SIG-M5 treated with dmso at 0.1 percent for 504 hours (cell line): ENCODE results near the gene RASL10A.
"Not testable (repeated sequence)": the region's sequence is repeated elsewhere in the genome, so short reads cannot be mapped to it uniquely, and the experiment has no call there.

ENCODE experiments used
- DNase-seq: peaks from one replicate; lab custom pipeline; 2025; ENCODE audit not compliant: unreplicated experiment; lab: John Stamatoyannopoulos, UW

Gene RASL10A, protein sequence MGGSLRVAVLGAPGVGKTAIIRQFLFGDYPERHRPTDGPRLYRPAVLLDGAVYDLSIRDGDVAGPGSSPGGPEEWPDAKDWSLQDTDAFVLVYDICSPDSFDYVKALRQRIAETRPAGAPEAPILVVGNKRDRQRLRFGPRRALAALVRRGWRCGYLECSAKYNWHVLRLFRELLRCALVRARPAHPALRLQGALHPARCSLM

DNA sequence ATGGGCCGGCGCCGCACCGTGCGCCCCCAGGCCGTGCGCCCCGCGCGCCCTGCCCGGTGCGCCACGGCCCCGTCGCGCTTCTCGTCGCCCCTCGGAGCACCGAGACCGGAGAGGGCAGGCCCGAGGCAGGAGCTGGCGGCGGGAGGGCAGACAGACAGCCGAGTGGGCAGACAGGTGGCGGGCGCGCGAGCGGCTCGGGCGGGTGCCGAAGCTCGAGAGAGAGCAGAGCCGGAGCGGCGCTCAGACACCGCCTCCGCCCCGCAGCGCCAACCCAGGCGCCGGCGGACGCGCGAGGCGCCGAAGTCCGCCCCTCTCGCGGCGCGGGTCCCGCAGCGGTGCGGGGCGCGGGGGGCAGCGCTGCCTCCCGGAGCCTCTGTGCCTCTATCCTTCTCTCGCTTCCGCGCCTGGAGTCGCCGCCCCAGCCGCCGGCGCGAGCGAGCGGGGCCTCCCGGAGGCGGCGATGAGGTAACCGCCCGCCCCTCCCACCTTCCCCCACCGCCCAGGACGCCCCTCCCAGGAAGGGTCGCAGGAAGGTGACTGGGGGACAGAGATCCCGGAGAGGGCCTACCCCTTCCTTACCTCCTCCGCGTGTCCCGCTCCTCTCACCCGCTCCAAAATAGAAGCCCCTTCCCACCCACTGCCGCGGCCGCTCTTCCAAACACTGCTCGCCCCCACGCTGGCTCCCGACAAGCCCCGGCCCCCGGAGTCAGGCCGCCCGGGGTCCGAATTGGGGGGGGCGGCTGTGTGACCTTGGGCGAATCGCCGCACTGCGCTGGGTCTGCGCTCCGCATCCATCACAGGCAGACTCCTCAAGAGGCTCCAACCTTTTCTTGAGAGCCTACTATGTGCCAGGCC lies at the start of gene RASL10A:
RASL10A (minus strand) TSS at position 412 of the 855 bp plus-strand sequence. CDS start 451 bp downstream, outside the sequence.
- peak; percentile 29 for DNase-seq

DNA sequence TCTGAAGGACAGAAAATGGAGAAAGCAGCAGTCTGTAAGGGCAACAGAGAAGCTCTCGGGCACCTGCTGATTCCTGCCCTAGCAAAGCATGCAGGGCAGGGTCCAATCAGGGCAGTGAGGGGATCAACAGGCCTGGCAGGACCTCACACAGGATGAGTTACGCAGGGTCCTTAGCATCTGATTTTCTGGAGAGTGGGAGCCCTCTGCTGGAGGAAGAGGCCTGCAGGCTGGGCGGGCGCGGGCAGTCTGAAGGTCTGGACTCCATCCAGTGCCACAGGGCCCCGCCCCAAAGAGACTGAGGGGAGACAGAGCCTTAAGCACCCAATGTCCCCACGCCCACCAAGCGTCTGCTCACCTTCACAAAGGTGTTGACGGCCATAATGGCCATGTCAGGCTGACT lies 44.0 kb upstream of the RASL10A start:
- DNase-seq = no peak

DNA sequence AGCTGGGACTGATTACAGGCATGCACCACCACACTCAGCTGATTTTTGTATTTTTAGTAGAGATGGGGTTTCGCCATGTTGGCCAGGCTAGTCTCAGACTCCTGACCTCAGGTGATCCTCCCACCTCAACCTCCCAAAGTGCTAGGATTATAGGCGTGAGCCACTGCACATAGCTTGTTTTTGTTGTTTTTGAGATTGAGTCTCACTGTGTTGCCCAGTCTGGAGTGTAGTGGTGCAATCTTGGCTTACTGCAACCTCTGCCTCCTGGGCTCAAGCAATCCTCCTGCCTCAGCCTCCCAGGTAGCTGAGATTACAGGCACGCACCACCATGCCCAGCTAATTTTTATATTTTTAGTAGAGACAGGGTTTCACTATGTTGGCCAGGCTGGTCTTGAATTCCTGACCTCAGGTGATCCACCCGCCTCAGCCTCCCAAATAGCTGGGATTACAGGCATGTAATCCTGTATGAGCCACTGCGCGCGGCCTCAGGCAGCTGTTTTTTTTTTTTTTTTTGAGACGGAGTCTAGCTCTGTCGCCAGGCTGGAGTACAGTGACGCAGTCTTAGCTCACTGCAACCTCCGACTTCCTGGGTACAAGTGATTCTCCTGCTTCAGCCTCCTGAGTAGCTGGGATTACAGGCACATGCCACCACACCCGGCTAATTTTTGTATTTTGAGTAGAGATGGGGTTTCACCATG lies 41.8 kb upstream of the RASL10A start:
- not testable (repeated sequence) for DNase-seq

DNA sequence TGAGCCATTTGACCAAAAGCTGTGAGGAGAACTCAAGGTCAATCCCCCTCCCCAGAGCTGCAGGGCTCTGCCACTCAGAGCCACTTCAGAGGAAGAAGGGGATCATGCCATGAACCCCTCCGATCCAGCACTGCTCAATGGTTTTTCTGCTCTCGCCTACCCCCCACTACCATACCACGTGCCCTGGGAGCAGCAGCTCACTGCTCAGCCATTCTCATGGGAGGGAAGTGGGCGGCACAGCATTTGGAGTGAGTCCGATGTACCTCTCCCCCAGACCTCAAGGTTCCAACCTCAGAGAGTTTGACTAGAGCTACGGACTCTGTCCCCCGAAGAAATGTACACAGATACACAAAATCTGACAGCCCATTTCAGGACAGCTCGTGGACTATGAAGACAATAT lies 38.4 kb upstream of the RASL10A start:
- DNase-seq = no peak

DNA sequence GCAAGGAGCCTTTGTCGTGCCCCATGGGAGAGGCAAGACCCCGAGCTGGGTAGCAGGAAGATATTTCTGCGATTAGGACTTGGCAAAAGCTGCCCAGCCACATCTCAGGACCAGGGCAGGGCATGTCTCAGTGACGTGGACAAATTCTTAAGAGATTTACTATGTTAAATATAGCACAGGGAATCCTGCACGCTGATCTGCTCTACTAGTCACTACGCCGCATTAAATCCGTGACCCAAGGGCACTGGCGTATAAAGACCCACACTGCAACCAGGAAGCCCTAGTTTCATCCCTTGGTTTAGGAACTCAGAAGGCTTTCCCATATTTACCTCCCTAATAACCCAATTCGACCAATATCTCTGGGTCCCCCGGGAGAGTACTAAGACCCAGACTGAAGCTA lies 37.8 kb upstream of the RASL10A start:
- no peak for DNase-seq

DNA sequence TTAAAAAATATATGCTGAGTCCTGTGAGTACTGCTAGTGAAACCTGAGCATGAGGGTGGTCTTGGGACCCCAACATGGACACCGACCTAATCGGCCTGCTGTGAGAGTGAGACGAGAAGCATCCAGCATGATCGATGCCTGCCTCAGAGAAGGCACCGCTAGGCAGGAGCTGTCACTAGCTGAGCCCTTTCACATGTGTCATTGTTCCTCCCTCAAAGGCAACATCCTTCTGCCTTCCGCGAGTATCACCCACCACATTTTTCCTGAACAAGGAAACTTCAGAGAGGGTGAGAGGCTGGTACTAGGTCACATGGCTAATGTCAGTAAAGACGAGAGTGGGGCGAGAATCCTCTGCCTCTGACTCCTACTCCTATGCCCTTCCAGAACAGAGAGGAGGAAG lies 37.3 kb upstream of the RASL10A start:
- DNase-seq = no peak

DNA sequence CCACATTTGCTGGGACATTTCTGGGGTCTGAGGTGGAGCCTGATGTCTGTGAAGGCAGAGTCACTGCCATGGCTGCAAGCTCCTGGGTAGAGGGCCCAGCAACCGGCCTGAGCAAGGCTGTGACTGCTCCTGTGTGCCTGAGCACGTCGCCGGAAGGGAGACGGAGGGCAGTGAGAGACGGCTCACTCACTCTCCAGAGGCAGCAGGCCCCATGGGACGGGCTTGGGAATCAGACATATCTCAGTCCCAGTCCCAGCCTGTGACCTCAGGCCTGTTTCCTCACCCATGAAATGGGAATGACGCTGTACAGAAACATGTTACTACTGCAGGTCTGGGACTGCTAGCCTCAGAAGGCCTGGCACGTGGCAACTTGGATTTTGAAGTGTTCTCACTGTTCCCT lies 36.4 kb upstream of the RASL10A start:
- no peak for DNase-seq

DNA sequence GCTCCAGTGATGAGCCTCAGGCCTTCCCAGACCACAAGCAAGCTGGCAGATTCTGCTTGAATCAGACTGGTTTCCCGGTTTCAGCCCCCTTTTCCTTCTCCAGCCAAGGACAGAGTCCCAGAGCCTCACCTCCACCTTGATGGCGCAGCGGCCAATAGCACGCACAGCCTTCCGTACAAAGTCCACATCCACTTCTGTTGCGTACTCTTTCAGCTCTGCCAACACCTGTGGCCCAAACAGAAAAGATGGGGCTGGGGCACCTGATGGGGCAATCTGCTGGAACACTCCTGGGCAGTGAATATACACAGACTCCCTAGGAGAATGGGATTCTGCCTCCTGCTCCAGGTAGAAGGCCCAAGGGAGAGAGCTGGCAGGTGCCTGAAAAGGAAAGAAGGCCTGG lies 35.5 kb upstream of the RASL10A start:
- no peak for DNase-seq

DNA sequence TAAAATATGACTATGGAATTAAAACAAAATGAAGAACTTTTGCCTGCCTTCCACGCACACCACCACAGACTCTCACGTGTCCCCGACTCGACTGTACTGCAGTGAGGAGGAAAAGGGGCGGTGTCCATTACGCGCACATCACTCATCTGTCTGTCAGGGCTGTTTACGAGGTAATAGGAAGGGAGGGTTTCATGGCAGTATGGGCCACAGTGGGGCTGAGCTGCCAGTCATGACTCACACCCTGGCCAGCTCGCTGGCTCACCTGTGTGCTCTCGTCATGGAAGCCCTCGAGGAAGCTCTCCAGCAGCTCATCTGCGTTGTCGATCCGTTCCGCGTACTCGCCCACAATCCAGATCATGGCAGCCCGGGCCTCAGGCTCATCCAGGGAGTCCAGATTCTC lies 33.5 kb upstream of the RASL10A start:
- DNase-seq = no peak

DNA sequence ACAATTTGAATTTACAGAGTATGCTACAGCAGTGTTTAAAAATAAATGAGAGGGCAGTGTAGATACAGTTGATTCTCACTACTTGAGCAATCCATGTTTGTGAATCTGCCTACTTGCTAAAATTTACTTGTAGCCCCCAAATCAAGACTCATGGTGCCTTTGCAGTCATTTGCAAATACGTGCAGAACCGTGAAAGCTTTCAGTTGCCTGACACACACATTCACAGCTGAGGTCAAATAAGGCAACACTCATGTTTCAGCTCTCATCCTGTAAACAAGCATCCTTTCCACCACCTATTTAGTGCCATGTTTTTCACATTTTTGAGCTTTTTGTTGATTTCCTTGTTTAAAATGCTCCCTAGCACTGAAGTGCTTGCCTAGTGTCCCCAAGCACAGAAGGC lies 32.5 kb upstream of the RASL10A start:
- no peak for DNase-seq

DNA sequence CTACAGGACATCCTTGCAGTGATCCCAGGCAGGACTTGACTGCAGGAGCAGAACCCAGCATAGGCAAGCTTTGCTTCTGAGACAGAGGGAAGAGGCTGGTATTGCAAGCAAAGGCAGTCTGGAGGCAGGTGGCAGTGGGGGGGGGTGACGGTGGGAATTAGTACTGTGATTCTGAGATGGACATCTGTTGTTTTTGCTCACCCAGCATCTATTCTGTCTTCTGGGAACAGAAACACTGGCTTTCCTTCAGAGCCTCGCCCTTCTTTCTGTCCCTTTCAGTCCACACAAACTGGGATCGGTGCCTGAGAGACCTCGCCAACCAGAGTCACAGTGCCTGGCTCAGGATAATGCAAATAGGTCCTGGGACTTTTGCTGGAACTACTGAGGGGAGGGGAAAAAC lies 31.2 kb upstream of the RASL10A start:
- no peak for DNase-seq

DNA sequence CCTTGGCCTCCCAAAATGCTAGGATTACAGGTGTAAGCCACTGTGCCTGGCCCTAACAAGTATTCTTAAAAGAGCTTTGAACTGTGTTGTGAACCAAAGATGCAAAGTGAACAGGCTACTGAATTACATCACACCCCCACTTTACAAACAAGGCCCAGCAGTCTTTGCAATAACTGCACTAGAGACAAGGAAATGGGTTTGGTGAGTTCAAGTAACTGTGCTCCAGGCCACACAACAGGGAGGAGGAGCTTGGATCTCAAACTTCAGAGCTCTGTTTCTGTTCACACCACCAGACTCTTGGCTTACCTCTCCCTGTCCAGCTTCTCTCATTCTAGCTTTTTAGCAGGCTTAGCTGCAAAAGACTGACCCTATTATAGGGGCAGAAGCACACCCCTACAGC lies 30.4 kb upstream of the RASL10A start:
- no peak for DNase-seq

DNA sequence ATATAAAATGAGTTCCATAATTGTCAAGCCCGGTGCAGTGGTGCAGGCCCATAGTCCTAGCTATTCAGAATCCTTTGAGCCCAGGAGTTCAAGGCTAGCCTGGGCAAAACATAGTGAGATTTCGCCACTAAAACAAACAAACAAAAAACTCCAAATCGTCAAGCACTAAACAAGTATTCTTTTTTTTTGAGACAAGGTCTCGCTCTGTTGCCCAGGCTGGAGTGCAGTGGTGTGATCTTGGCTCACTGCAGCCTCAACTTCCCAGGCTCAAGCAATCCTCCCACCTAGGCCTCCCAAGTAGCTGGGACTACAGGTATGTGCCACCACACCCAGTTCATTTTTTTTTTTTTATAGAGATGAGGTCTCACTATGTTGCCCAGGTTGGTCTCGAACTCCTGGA lies 29.4 kb upstream of the RASL10A start:
- DNase-seq = not testable (repeated sequence)

DNA sequence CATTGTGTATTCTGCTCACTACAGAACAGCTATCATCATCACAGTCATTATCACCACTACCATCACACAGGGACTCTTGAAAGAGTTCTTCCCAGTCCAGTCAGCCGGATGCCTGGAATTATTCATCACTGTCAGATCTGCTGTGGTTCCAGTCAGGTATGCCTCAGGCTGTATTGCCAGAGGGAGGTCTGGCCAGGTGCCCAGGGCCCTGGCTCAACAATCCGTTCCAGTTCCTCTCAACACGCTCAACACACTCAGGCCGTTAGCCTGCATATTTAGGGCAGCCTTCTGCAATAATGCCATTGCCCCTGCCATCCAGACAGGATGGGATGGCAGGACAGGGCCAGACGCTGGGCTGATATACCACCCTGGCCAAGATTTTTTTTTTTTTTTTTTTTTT lies 28.6 kb upstream of the RASL10A start:
- DNase-seq = peak; percentile 33

DNA sequence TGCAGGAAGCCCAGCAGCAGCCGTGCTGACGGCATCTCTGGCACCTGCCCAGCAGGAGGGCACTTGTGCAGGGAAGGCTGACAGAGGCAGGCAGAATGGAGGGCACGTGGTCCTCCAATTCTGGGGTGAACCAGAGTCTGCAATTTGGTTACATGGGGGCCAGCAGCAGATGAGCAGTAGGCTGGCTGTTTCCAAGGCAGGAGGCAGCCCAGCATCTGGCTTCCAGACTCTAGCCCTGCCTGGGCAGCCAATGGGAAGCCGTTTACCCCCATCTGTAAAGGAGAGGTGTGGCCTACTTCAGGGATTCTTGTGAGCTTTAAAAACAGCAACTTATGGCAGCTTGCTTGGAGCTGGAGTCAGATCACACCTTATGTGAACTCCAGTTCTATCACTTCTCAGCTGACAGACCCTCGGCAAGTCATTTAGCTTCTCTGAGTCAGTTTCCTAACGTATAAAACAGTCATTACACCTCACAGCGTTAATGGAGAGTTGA lies 27.9 kb upstream of the RASL10A start:
- DNase-seq = no peak

DNA sequence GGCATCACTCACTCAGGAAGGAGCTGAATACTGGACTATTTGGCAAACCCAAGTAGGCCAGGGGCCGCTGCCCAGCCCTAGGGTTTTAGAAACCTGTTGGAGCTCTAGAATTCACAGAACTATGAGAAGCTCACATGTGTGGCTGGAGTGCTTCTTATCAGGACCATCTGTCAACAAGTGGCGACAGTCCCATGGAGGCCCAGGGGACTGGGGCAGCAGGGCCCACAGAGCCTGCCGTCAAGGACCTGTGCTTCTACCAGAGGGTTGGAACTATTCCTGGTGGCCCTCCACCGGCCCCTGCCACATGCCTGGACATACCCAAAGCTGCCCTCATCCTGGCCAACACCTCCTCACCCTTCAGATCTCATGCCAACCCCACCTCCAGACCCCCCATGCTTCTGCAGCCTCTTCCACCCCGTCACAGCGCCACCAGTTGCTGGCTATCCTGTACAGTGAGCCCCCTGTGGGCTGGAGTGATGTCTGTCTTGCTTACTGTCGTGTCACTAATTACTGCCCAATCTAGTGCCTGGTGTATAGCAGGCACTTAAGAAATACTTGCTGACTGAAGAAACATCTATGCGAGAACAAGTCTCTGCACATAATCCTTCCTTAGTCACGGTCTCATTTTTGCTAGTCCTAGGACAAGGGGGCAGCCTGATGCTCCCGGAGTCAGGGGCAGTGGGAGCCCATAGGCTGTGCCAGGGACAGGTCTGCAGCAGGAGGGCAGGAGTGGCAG lies 27.2 kb upstream of the RASL10A start:
- DNase-seq = no peak

DNA sequence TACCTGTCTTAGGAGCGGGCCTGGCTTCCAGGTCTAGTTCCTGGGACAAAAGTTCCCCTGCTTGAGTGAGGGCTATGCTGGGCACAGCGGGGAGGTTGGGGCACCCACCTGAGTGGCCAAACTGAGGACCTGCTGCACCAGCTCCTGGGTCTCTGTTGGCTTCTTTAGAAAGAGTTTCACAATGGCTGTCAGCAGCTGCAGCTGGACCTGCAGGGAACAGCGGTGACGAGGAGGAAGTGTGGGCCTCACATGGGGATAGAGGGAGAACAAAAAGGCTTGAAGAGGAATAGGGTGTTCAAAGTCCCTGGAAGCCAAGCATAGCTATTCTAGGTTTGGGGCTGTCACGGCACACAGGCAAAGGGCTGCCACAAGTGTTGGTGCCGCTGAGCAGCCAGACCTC lies 26.7 kb upstream of the RASL10A start:
- DNase-seq = peak; percentile 12

DNA sequence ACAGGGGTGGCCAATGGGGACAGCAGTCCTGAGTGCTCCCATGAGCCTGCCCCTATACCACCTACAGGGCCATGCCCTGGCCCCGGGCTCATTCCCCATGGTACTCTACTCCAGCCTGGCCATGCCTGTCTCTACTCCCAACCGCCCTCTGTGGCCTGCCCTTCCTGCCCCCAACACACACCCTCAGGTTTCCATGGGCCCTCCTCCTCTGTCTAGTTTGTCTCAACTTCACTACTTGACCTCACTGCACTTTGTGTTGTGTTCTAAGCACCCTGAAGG lies 26.3 kb upstream of the RASL10A start:
- DNase-seq = no peak

DNA sequence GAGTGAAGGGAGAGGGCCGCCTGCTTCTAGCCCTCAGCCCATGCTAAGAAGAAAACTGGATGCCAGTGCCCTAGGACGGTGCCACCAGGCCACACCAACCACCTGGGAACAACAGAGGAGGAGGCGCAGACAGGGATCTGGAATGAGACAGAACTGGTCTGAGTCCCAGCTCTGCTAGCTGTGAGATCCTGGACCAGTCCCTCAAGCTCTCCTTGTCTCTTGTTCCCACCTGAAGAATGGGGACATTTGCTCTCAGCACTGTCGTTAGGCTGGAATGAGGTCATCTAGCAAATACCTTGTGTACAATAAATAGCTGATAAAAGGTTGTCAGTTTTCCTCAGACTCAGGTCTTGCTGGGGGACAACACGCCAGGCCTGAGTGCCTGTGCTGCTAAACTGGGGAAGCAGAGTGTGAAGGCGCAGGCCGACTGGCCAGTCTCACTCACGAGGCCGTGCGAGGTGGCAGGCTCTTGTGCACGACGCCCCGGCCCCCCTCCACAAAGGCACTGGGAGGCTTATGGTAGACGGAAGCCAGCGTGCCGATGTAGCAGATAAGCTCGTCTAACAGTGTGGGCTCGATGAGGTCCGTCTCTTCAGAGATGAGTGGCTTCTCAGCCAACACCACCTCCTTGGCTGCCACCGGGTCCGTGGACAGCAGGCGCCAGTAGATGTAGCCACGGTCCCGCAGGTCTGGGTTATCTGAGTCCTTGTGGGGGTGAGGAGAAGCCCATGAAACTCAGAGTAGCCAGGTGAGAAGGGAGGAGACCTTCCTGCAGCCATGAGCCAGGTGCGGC lies 25.8 kb upstream of the RASL10A start:
- no peak for DNase-seq

DNA sequence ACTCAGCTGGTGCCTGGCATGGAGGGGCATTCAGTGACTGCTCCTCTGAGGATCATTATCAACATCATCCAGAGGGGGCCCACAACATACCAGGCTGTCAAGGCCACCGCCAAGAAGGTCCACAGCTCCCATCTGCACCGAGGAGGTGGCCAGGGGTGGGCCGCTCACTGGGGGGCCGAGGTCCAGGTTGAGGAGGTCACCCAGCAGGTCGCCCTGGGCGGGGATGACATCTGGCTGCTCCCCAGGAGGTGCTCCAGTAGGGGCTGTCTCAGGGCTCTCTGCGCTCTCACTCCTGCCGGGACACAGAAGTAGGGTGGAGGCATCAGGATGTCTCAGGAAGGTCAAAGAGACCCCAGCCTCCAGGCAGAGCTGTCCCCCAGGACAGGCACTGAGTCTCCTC lies 25.1 kb upstream of the RASL10A start:
- DNase-seq = no peak
